Activated naive CD8-positive, alpha-beta T cell (primary cell): ENCODE results near the gene PRRC2B.
A peak's percentile ranks its signal among the peaks of the same experiment; 100 is the strongest.
"Not testable (repeated sequence)": the region's sequence is repeated elsewhere in the genome, so short reads cannot be mapped to it uniquely, and the experiment has no call there.

Experiments used
- H3K27ac Mint-ChIP-seq: one replicate; pipeline ENCODE4 v1.8.0; 2021; ENCODE audit warnings: mixed read lengths
- H3K27me3 Mint-ChIP-seq: one replicate; pipeline ENCODE4 v1.8.0; 2021; ENCODE audit warnings: mixed read lengths
- H3K36me3 Mint-ChIP-seq: one replicate; pipeline ENCODE4 v1.8.0; 2021; ENCODE audit warnings: mixed read lengths
- H3K4me1 Mint-ChIP-seq: one replicate; pipeline ENCODE4 v1.8.0; 2021; ENCODE audit warnings: low read depth, mixed read lengths
- H3K4me3 Mint-ChIP-seq: one replicate; pipeline ENCODE4 v1.8.0; 2021; ENCODE audit warnings: mild to moderate bottlenecking, mixed read lengths
- H3K9me3 Mint-ChIP-seq: one replicate; pipeline ENCODE4 v1.8.0; 2021; ENCODE audit warnings: low read depth, mixed read lengths

PRRC2B gene

DNA sequence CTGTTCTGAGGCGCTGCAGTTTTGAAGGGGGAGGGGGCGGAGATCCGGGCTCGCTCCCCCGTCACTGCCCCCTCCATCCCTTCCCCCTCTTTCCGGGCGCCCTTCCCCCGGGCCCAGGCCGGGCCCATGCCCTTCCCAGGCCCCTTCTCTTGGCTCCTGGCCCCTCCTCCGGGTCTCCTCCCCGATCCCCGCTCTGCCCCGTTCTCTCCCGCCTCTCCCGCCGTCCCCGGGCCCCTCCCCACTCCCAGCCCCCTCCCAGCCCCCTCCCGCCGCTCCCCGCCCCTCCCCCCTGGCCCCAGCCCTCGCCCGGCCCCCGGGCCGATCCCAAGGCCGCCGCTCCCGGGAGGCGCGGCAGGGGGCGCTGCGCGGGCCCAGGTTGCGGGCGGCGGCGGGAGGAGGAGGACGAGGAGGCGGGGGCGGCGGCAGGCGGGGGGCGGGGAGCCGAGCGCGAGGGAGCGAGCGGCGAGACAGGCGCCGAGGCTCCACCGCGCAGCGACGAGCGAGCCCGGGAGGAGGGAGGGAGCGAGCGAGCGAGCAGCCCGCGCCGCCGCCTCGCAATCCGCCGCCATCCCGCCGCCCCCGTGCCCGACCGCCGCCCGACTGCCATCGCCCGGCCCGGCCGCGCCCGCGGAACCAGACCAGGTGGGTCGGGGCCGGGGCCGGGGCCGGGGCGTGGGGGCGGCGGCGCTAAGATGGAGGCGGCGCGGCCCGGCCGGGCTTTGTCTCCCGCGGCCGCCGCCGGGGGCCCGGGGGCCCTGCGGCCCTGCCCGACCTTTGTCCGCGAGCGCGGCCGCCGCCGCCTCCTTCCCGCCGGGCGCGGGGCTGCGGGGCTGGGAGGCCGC is at the start of gene PRRC2B:
Gene PRRC2B (plus strand): TSS at position 465 of the 842 bp plus-strand sequence. CDS start 36,059 bp downstream, outside the sequence.
- Mint-ChIP-seq H3K27me3 (no peaks in the 10 kb centered on the region), H3K9me3 (no peaks in the 10 kb centered on the region), H3K27ac (peak within 1 kb of the TSS; percentile 96), H3K4me1 (peaks cover 45% of the 10 kb centered on the region), H3K4me3 (peak within 1 kb of the TSS; percentile 94), H3K36me3 (peaks cover 2% of the 10 kb centered on the region)

GRCh38 chr9:131344931-131345535 is 48.9 kb upstream of the PRRC2B start:
- not testable (repeated sequence) for H3K4me3 Mint-ChIP-seq, H3K27ac Mint-ChIP-seq, H3K36me3 Mint-ChIP-seq, H3K9me3 Mint-ChIP-seq, H3K4me1 Mint-ChIP-seq, H3K27me3 Mint-ChIP-seq

DNA sequence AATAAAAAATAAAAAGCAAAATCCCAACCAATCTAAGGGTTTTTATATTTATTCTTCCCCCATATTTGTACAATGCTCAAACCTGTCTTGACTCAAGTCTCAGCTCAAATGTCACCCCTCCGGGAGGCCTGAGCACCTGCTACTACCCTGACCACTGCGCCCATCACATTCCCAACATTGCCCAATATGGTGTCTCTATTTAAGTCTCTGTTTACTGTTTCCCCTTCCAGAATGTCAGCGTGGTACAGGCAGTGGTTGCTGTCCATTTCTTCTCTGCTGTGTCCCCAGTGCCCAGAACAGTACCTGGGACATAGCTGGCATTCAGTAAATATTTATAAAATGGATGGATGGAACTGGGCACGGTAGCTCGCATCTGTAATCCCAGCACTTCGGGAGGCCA is 47.3 kb upstream of the PRRC2B start:
- H3K4me3 Mint-ChIP-seq, result no peak overlapping the region
- no peak overlapping the region for H3K27ac Mint-ChIP-seq

DNA sequence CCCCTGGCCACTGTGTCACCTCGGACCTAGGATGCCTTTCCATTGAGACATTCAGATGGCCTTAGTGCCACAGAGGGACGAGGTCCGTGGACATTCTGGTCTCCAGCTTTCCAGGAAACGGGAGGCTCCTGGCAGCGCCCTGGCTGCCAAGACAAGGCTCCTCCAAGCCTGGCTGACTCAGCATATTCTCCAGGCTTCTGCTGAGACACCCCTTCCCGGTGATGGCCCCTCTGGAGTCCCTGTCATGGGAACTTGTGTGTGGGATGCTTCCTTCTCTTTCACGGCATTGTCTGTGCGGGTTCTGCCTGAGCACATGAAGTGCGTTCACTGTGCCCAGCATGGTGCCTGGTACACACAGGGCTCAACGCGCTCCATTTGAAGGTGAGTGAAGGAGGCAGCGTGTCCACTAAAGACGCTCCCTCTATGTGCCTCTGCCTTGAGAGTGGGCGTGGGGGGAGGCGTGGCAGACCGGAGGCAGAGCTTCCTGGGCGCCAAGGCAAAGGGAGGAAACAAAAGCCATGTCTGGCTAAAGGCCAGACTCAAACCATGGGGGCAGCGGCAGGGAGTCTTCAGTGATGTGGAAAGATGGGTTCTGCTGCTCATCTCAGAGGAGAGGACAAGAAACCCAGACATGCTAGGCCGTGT is 46.4 kb upstream of the PRRC2B start:
- H3K4me3 Mint-ChIP-seq, result no peak overlapping the region
- no peaks in the 10 kb centered on the region for H3K27me3 Mint-ChIP-seq
- no peaks in the 10 kb centered on the region for H3K9me3 Mint-ChIP-seq
- peak overlapping the region; percentile 41 for H3K27ac Mint-ChIP-seq
- H3K4me1 Mint-ChIP-seq, result peaks cover 8% of the 10 kb centered on the region
- no peaks in the 10 kb centered on the region for H3K36me3 Mint-ChIP-seq

More for the DNA sequence above, 47.3 kb upstream of the PRRC2B start:
- H3K36me3 Mint-ChIP-seq, result no peaks in the 10 kb centered on the region
- H3K4me1 Mint-ChIP-seq, result peaks cover 8% of the 10 kb centered on the region
- no peaks in the 10 kb centered on the region for H3K9me3 Mint-ChIP-seq
- H3K27me3 Mint-ChIP-seq, result no peaks in the 10 kb centered on the region

- Mint-ChIP-seq H3K27me3 (no peaks in the 10 kb centered on the region), H3K27ac (no peak overlapping the region), H3K36me3 (no peaks in the 10 kb centered on the region), H3K4me3 (no peak overlapping the region), H3K9me3 (no peaks in the 10 kb centered on the region), H3K4me1 (peaks cover 8% of the 10 kb centered on the region)
Measured at GRCh38 chr9:131348631-131349521, 45.0 kb upstream of the PRRC2B start.

DNA sequence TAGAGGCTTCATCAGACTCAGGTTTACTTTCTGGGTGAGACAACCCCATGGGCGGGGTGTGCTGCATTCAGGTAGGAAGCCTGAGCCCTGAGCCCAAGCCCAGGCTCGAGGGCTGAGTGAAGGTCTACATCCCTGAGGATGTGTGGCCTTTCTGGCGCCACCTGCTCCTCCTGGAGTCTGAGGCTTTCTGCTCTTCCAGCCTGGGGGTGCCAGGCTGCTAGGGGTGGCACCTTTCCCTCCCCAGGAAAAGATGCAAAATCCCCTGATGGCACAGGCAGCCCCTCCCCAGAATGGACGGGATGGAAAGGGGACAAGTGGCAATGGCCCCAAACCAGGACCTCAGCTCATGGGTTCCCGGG is 44.4 kb upstream of the PRRC2B start:
- H3K27me3 Mint-ChIP-seq, result no peaks in the 10 kb centered on the region
- H3K36me3 Mint-ChIP-seq, result no peaks in the 10 kb centered on the region
- no peaks in the 10 kb centered on the region for H3K9me3 Mint-ChIP-seq
- peaks cover 8% of the 10 kb centered on the region for H3K4me1 Mint-ChIP-seq
- H3K27ac Mint-ChIP-seq, result no peak overlapping the region
- no peak overlapping the region for H3K4me3 Mint-ChIP-seq

DNA sequence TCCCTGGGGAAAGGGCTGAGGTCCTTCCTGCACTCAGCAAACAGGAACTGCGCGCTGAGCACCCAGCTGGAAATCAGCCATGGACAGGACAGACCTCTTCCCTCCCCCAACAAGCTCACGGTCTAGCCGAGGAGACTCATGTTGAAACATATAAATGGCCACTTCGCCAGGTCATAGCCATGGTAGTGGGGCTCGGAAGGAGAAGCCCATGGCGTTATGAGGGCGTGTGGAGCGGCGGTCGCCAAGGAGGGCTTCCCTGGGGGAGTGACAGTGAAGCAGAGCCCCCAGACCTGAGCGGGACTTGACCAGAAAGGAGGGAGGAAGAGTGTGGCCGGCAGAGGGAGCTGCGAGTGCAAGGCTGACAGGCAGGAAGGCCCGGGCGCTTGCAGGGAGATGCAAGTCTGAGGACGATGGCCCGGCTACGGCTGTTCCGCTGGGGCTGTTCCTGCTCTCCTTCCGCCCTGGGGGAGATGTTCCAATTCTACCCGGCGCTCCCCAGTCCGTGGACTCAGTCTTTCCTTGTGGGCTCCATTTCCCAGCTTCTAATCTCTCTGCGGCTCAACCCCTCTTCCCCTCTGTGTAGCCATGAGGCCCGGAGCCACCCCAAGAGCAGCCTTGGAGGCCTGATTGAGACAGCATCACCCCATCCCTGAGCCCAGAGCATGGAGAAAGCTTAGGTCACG is 43.9 kb upstream of the PRRC2B start:
- Mint-ChIP-seq H3K36me3 (no peaks in the 10 kb centered on the region), H3K4me3 (no peak overlapping the region), H3K9me3 (no peaks in the 10 kb centered on the region), H3K4me1 (peaks cover 8% of the 10 kb centered on the region), H3K27me3 (no peaks in the 10 kb centered on the region), H3K27ac (no peak overlapping the region)

GRCh38 chr9:131356479-131356878 is 37.4 kb upstream of the PRRC2B start:
- not testable (repeated sequence) for H3K36me3 Mint-ChIP-seq, H3K4me3 Mint-ChIP-seq, H3K9me3 Mint-ChIP-seq, H3K27me3 Mint-ChIP-seq, H3K27ac Mint-ChIP-seq
- peaks cover 23% of the 10 kb centered on the region for H3K4me1 Mint-ChIP-seq

GRCh38 chr9:131358556-131358955 is 35.3 kb upstream of the PRRC2B start:
- Mint-ChIP-seq H3K4me1 (peaks cover 30% of the 10 kb centered on the region), H3K9me3 (no peaks in the 10 kb centered on the region), H3K4me3 (peak overlapping the region; percentile 82), H3K36me3 (no peaks in the 10 kb centered on the region), H3K27ac (peak overlapping the region; percentile 91), H3K27me3 (no peaks in the 10 kb centered on the region)

- Mint-ChIP-seq H3K4me1 (peaks cover 32% of the 10 kb centered on the region), H3K27me3 (no peaks in the 10 kb centered on the region), H3K4me3 (peak overlapping the region; percentile 54), H3K27ac (peak overlapping the region; percentile 92), H3K9me3 (no peaks in the 10 kb centered on the region), H3K36me3 (no peaks in the 10 kb centered on the region)
Measured at GRCh38 chr9:131361202-131361833, 32.6 kb upstream of the PRRC2B start.

DNA sequence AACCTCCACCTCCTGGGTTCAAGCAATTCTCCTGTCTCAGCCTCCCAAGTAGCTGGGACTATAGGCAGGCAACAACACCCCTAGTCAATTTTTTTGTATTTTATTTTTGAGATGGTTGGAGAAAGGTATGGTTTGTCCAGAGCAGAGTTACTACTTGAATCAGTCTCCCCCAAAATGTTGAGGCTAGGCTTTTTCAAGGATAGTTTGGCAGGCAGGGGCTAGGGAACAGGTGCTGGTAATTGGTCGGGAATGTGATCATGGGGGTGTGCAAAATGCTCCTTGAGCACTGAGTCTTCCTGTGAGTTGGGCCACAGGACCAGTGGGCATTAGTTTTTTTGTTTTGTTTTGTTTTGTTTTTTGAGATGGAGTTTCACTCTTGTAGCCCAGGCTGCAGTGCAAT is 28.3 kb upstream of the PRRC2B start:
- Mint-ChIP-seq H3K4me3 (no peak overlapping the region), H3K9me3 (no peaks in the 10 kb centered on the region), H3K27me3 (no peaks in the 10 kb centered on the region), H3K27ac (peak overlapping the region; percentile 12), H3K36me3 (no peaks in the 10 kb centered on the region), H3K4me1 (peaks cover 20% of the 10 kb centered on the region)

- no peak overlapping the region for H3K27ac Mint-ChIP-seq
- H3K9me3 Mint-ChIP-seq, result no peaks in the 10 kb centered on the region
- H3K36me3 Mint-ChIP-seq, result no peaks in the 10 kb centered on the region
- no peak overlapping the region for H3K4me3 Mint-ChIP-seq
- H3K27me3 Mint-ChIP-seq, result no peaks in the 10 kb centered on the region
- H3K4me1 Mint-ChIP-seq, result peaks cover 11% of the 10 kb centered on the region
Measured at GRCh38 chr9:131366761-131367401, 27.0 kb upstream of the PRRC2B start.

DNA sequence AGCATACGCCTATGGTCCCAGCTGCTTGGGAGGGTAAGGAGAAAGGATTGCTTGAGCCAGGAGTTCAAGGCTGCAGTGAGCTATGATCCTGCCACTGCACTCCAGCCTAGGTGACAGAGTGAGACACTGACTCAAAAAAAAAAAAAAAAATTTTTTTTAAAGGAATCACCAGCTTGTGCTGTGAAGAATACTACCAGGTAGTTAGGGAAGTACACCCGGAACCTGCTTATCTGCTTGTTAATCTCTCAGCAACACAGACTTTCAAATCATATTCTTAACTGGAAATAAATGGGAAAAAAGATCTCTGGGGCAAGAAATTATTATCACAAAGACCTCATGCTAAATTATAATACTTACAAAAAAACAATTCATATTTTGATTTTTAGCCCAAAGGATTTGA is 26.4 kb upstream of the PRRC2B start:
- H3K27me3 Mint-ChIP-seq, result no peaks in the 10 kb centered on the region
- H3K9me3 Mint-ChIP-seq, result no peaks in the 10 kb centered on the region
- no peak overlapping the region for H3K27ac Mint-ChIP-seq
- H3K4me3 Mint-ChIP-seq, result no peak overlapping the region
- peaks cover 2% of the 10 kb centered on the region for H3K36me3 Mint-ChIP-seq
- peaks cover 15% of the 10 kb centered on the region for H3K4me1 Mint-ChIP-seq
